ENCODE data around the gene RDH5.

RDH5 gene

GRCh38 chr12:55696141-55696540, 24.1 kb upstream of the RDH5 start:
- DNase-seq (ENCODE audit: low read depth, low spot score): no peak

- DNase-seq (ENCODE audit: low read depth, low spot score): no peak
Observed at GRCh38 chr12:55696796-55697462, 23.3 kb upstream of the RDH5 start.

GRCh38 chr12:55697686-55698085, 22.5 kb upstream of the RDH5 start:
- no peak for DNase-seq (ENCODE audit: low read depth, low spot score)

GRCh38 chr12:55698241-55698955, 21.8 kb upstream of the RDH5 start:
- no peak for DNase-seq (ENCODE audit: low read depth, low spot score)

GRCh38 chr12:55698965-55699364, 21.2 kb upstream of the RDH5 start:
- no peak for DNase-seq (ENCODE audit: low read depth, low spot score)

GRCh38 chr12:55699471-55700055, 20.6 kb upstream of the RDH5 start:
- DNase-seq (ENCODE audit: low read depth, low spot score): no peak

GRCh38 chr12:55700255-55701018, 19.8 kb upstream of the RDH5 start:
- no peak for DNase-seq (ENCODE audit: low read depth, low spot score)

GRCh38 chr12:55702861-55703260, 17.3 kb upstream of the RDH5 start:
- no peak for DNase-seq (ENCODE audit: low read depth, low spot score)

GRCh38 chr12:55703288-55703687, 16.9 kb upstream of the RDH5 start:
- DNase-seq (ENCODE audit: low read depth, low spot score): no peak

- DNase-seq (ENCODE audit: low read depth, low spot score): no peak
Observed at GRCh38 chr12:55703901-55704761, 16.1 kb upstream of the RDH5 start.

GRCh38 chr12:55704824-55705718, 15.1 kb upstream of the RDH5 start:
- no peak for DNase-seq (ENCODE audit: low read depth, low spot score)

- DNase-seq (ENCODE audit: low read depth, low spot score): no peak
Observed at GRCh38 chr12:55705782-55706402, 14.3 kb upstream of the RDH5 start.

- no peak for DNase-seq (ENCODE audit: low read depth, low spot score)
Observed at GRCh38 chr12:55706568-55707218, 13.5 kb upstream of the RDH5 start.

GRCh38 chr12:55707219-55707671, 12.9 kb upstream of the RDH5 start:
- no peak for DNase-seq (ENCODE audit: low read depth, low spot score)

- DNase-seq (ENCODE audit: low read depth, low spot score): no peak
Observed at GRCh38 chr12:55707841-55708694, 12.1 kb upstream of the RDH5 start, which contains the start of gene ITGA7. ITGA7 (minus strand) TSS chr12:55707904; CDS start chr12:55707682, 222 bp downstream.

- no peak for DNase-seq (ENCODE audit: low read depth, low spot score)
Observed at GRCh38 chr12:55708695-55709233, 11.4 kb upstream of the RDH5 start.

GRCh38 chr12:55711786-55712553, 8.2 kb upstream of the RDH5 start:
- DNase-seq (ENCODE audit: low read depth, low spot score): no peak
